WTC11 (cell line): ENCODE results near the gene GPA33.

Experiments
- CTCF ChIP-seq: fragments of 200-600 bp; IDR thresholded peaks from 2 replicates; pipeline ENCODE4 v1.8.0; 2022; ENCODE audit warnings: antibody characterized with exemption
- ZNF263 ChIP-seq: sonication (generic); formaldehyde crosslinking; IDR thresholded peaks from 2 replicates; pipeline ENCODE4 v1.8.1; 2022; ENCODE audit warnings: low read depth, mild to moderate bottlenecking, moderate library complexity, missing genetic modification reagents

GRCh38 chr1:167066333-167067122, 23.6 kb downstream of the GPA33 start:
- TF ChIP-seq CTCF (peak; percentile 97), ZNF263 (CRISPR knock-in tag) (no peak)
